Calu3 (cell line): ENCODE measurements around the gene GRK1. TPM values are rescaled to one million over a fixed set of nuclear protein-coding genes. Genes with fewer than 3 reads are reported as not detected.

Source experiments
- BruUV-seq: library from RNA; stranded (reverse); fragments of 400-500 nt; replicated peaks from 2 replicates; lab custom pipeline; 2021; lab: Mats Ljungman, UMichigan
- CTCF ChIA-PET: fragments of 300-600 bp; sonication (Branson Sonifier 250); formaldehyde crosslinking; loops from one replicate; lab custom pipeline; 2022; ENCODE audit warnings: antibody characterized with exemption; lab: Charles Lee
- DNase-seq: peaks from one replicate; pipeline ENCODE4 v3.0.0; 2022
- H3K27ac Mint-ChIP-seq: one replicate; pipeline ENCODE4 v1.8.0; 2022; ENCODE audit warnings: mixed read lengths; ENCODE audit not compliant: unreplicated experiment
- H3K27me3 Mint-ChIP-seq: one replicate; pipeline ENCODE4 v1.8.0; 2022; ENCODE audit warnings: mixed read lengths; ENCODE audit not compliant: unreplicated experiment
- H3K36me3 Mint-ChIP-seq: one replicate; pipeline ENCODE4 v1.8.0; 2022; ENCODE audit warnings: mild to moderate bottlenecking, moderate library complexity, mixed read lengths; ENCODE audit not compliant: insufficient read depth, unreplicated experiment
- H3K4me1 Mint-ChIP-seq: one replicate; pipeline ENCODE4 v1.8.0; 2022; ENCODE audit warnings: mild to moderate bottlenecking, low read depth, mixed read lengths; ENCODE audit not compliant: unreplicated experiment
- H3K4me3 Mint-ChIP-seq: one replicate; pipeline ENCODE4 v1.8.0; 2022; ENCODE audit warnings: mild to moderate bottlenecking, low read depth, moderate library complexity, mixed read lengths; ENCODE audit not compliant: unreplicated experiment
- H3K9me3 Mint-ChIP-seq: one replicate; pipeline ENCODE4 v1.8.0; 2022; ENCODE audit warnings: low read depth, mixed read lengths; ENCODE audit not compliant: unreplicated experiment
- intact Hi-C: fragments of 100-400 bp; cut with micrococcal nuclease; formaldehyde crosslinking; loops from one replicate; pipeline ENCODE4 v1.10.0; 2022; ENCODE audit not compliant: unreplicated experiment
- total RNA-seq: library from RNA; stranded (reverse); gene quantifications from 2 replicates; pipeline ENCODE4 v1.2.3, GENCODE V29; 2022
- TF ChIP-seq, protein P1 (sequence below): fragments of 200-600 bp; IDR thresholded peaks from one replicate; pipeline ENCODE4 v1.8.0; 2022; ENCODE audit warnings: antibody characterized with exemption; ENCODE audit not compliant: unreplicated experiment

Gene GRK1
- total RNA-seq, 1 experiment from 2014 or later = not detected

DNA sequence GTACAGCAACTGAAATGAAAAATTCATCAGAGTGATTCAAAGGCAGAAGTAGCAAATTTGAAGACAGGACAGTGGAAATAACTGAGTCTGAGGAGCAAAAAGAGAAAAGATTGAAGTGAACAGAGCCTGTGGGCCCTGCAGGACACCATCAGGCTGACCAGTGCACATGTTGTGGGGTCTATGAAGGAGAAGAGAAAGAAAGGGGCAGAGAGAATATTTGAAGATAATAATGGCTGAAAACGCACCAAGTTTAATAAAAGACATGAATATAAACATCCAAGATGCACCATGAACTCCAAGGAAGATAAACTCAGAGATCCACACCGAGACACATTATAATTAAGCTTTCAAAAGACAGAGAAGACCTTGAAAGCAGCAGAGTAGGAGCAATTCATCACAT is 24.5 kb upstream of the GRK1 start:
- Mint-ChIP-seq H3K4me1 (no peaks in the 10 kb centered on the region), H3K27ac (no peak overlapping the region), H3K4me3 (no peak overlapping the region), H3K9me3 (peaks cover 8% of the 10 kb centered on the region), H3K27me3 (no peaks in the 10 kb centered on the region), H3K36me3 (peaks cover 4% of the 10 kb centered on the region)
- BruUV-seq = no TSS peak
- TF ChIP-seq, protein P1, sequence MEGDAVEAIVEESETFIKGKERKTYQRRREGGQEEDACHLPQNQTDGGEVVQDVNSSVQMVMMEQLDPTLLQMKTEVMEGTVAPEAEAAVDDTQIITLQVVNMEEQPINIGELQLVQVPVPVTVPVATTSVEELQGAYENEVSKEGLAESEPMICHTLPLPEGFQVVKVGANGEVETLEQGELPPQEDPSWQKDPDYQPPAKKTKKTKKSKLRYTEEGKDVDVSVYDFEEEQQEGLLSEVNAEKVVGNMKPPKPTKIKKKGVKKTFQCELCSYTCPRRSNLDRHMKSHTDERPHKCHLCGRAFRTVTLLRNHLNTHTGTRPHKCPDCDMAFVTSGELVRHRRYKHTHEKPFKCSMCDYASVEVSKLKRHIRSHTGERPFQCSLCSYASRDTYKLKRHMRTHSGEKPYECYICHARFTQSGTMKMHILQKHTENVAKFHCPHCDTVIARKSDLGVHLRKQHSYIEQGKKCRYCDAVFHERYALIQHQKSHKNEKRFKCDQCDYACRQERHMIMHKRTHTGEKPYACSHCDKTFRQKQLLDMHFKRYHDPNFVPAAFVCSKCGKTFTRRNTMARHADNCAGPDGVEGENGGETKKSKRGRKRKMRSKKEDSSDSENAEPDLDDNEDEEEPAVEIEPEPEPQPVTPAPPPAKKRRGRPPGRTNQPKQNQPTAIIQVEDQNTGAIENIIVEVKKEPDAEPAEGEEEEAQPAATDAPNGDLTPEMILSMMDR = no peak
- intact Hi-C loops = no loop called here
- CTCF ChIA-PET = no interaction called here
- DNase-seq = no peak

DNA sequence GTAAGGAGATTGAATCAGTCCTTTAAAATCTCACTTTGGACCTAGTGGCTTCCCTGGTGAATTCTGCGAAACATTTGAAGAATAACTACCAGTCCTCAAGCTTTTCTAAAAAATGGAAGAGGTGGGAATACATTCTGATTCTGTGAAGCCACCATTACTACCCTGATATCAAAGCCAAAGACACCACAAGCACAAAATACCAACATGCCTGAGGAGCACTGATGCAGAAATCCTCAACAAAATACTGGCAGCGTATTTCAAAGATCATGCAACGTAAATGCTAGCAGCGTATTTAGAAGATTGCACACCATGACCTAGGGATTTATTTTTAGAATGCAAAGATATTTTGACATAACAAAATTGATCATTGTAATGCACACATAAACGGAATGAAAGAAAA is 23.4 kb upstream of the GRK1 start:
- BruUV-seq = no TSS peak
- no peak for DNase-seq
- TF ChIP-seq, protein P1 = no peak
- H3K4me1 Mint-ChIP-seq = no peaks in the 10 kb centered on the region
- no peak overlapping the region for H3K27ac Mint-ChIP-seq
- intact Hi-C loops = no loop called here
- CTCF ChIA-PET = no interaction called here
- no peaks in the 10 kb centered on the region for H3K36me3 Mint-ChIP-seq
- peaks cover 8% of the 10 kb centered on the region for H3K9me3 Mint-ChIP-seq
- no peak overlapping the region for H3K4me3 Mint-ChIP-seq
- no peaks in the 10 kb centered on the region for H3K27me3 Mint-ChIP-seq

DNA sequence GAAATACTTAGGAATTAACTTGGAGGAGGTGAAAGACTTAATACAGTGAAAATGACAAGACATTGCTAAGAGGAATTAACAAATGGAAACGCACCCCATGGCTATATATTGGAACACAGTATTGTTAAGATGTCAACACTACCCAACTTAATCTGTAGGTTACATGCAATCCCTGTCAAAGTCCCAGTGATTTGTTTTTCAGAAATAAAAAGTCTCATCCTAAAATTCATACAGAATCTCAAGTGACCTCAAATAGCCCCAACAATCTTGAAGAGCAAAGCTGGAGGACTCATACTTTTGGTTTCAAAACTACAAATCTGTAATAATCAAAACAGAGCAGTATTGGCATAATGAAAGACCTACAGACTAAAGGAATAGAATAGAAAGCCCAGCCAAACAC is 22.2 kb upstream of the GRK1 start:
- no peak overlapping the region for H3K4me3 Mint-ChIP-seq
- no peak overlapping the region for H3K27ac Mint-ChIP-seq
- TF ChIP-seq, protein P1 = no peak
- no peak for DNase-seq
- no TSS peak for BruUV-seq
- no peaks in the 10 kb centered on the region for H3K36me3 Mint-ChIP-seq
- no peaks in the 10 kb centered on the region for H3K4me1 Mint-ChIP-seq
- CTCF ChIA-PET = no interaction called here
- no peaks in the 10 kb centered on the region for H3K27me3 Mint-ChIP-seq
- H3K9me3 Mint-ChIP-seq = peaks cover 8% of the 10 kb centered on the region
- intact Hi-C loops = no loop called here

DNA sequence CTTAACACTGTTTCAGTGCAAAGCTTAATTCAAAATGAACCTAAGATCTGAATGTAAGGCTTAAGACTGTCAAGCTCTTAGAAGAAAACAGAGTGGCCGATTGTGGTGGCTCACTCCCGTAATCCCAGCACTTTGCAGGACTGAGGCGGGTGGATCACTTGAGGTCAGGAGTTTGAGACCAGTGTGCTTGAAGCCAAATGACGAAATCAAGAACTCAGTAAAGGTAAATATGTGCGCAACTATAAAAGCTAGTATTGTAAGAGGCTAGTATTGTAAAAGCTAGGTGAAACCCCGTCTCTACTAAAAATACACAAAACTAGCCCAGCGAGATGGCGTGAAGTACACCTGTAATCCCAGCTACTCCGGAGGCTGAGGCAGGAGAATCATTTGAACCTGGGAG is 21.7 kb upstream of the GRK1 start:
- peaks cover 8% of the 10 kb centered on the region for H3K9me3 Mint-ChIP-seq
- H3K36me3 Mint-ChIP-seq = no peaks in the 10 kb centered on the region
- no peak overlapping the region for H3K4me3 Mint-ChIP-seq
- H3K27ac Mint-ChIP-seq = no peak overlapping the region
- intact Hi-C loops = no loop called here
- TF ChIP-seq, protein P1 = no peak
- no peaks in the 10 kb centered on the region for H3K4me1 Mint-ChIP-seq
- CTCF ChIA-PET = no interaction called here
- DNase-seq = no peak
- H3K27me3 Mint-ChIP-seq = no peaks in the 10 kb centered on the region
- no TSS peak for BruUV-seq

DNA sequence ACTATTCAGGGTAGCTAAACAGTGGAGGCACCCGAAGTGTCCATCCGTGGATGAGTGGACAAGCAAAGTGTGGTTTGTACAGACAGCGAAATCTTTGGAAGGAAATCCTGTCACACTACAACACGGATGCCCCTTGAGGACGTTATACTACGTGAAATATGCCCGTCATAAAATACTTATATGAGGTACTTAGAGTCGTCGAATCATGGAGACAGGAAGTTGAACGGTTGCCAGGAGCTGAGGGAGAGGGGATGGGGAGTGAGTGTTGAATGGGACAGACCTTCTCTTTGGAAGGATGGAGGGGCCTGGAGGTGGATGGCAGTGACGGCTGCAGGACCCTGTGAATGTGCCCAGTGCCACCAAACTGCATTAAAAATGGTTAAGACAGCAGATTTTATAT is 20.6 kb upstream of the GRK1 start:
- H3K27ac Mint-ChIP-seq = no peak overlapping the region

More for the DNA sequence above, 20.6 kb upstream of the GRK1 start:
- BruUV-seq = no TSS peak
- TF ChIP-seq, protein P1 = no peak
- intact Hi-C loops = no loop called here
- no peak overlapping the region for H3K4me3 Mint-ChIP-seq
- CTCF ChIA-PET = no interaction called here
- H3K27me3 Mint-ChIP-seq = no peaks in the 10 kb centered on the region
- H3K36me3 Mint-ChIP-seq = no peaks in the 10 kb centered on the region
- DNase-seq = no peak
- no peaks in the 10 kb centered on the region for H3K4me1 Mint-ChIP-seq
- H3K9me3 Mint-ChIP-seq = peaks cover 8% of the 10 kb centered on the region
